IMR-90 (cell line): ENCODE measurements around the gene SEL1L2. TPM values are rescaled to one million over a fixed set of nuclear protein-coding genes. Genes with fewer than 3 reads are reported as not detected.

ENCODE experiments used
- ATAC-seq: fragments of 200-7000 bp; cut with Tn5 transposase; 2 replicates; pipeline ENCODE4 v1.9.1; 2020; ENCODE audit warnings: low read depth, mild to moderate bottlenecking, moderate library complexity
- BruUV-seq: library from RNA; stranded (reverse); fragments of 400-500 nt; replicated peaks from 2 replicates; lab custom pipeline; 2021; lab: Mats Ljungman, UMichigan
- CTCF ChIA-PET: fragments of 300-600 bp; formaldehyde crosslinking; extraction: SDS; loops from one replicate; lab custom pipeline; 2021; ENCODE audit warnings: antibody characterized with exemption; lab: Yijun Ruan, JAX
- POLR2A ChIA-PET: fragments of 300-600 bp; sonication (Branson Sonifier 250); formaldehyde crosslinking; loops from one replicate; lab custom pipeline; 2022; ENCODE audit warnings: antibody characterized with exemption; ENCODE audit not compliant: unreplicated experiment; lab: Charles Lee
- DNase-seq: peaks from one replicate; pipeline ENCODE4 v3.0.0; 2013
- H2AFZ ChIP-seq: replicated peaks from 2 replicates; pipeline ENCODE3; 2013; ENCODE audit warnings: low read length, mild to moderate bottlenecking; ENCODE audit not compliant: poor library complexity
- H2AK5ac ChIP-seq: 2 replicates; pipeline ENCODE4 v1.6.1; 2013; ENCODE audit warnings: low read depth, low read length, inconsistent platforms
- H2AK9ac ChIP-seq: replicated peaks from 2 replicates; pipeline ENCODE3; 2013; ENCODE audit warnings: mild to moderate bottlenecking, low read depth, low read length, moderate library complexity; ENCODE audit not compliant: poor library complexity
- H2BK120ac ChIP-seq: 2 replicates; pipeline ENCODE4 v1.6.1; 2013; ENCODE audit warnings: low read depth, low read length, inconsistent platforms
- H2BK15ac ChIP-seq: 3 replicates; pipeline ENCODE4 v1.6.1; 2013; ENCODE audit warnings: low read depth, low read length, inconsistent platforms
- H2BK20ac ChIP-seq: 2 replicates; pipeline ENCODE4 v1.6.1; 2013; ENCODE audit warnings: low read depth, mild to moderate bottlenecking, inconsistent platforms, low read length, moderate library complexity
- H2BK5ac ChIP-seq: 2 replicates; pipeline ENCODE4 v1.6.1; 2013; ENCODE audit warnings: mild to moderate bottlenecking, low read depth, low read length, inconsistent platforms; ENCODE audit not compliant: poor library complexity, severe bottlenecking
- H3K14ac ChIP-seq: replicated peaks from 2 replicates; pipeline ENCODE4 v1.6.1; 2013; ENCODE audit warnings: low read depth, low read length, inconsistent platforms
- H3K18ac ChIP-seq: 2 replicates; pipeline ENCODE4 v1.6.1; 2013; ENCODE audit warnings: low read depth, low read length, control low read depth
- H3K23ac ChIP-seq: 2 replicates; pipeline ENCODE4 v1.6.1; 2013; ENCODE audit warnings: low read depth, low read length, inconsistent platforms
- H3K27ac ChIP-seq: 2 replicates; pipeline ENCODE4 v1.5.1; 2013; ENCODE audit warnings: mild to moderate bottlenecking, control low read depth, low read length; ENCODE audit not compliant: insufficient read depth
- H3K27me3 ChIP-seq: 2 replicates; pipeline ENCODE4 v1.6.1; 2013; ENCODE audit warnings: low read length; ENCODE audit not compliant: control insufficient read depth, insufficient read depth
- H3K36me3 ChIP-seq: 2 replicates; pipeline ENCODE4 v1.6.1; 2013; ENCODE audit warnings: low read length, mixed read lengths; ENCODE audit not compliant: control insufficient read depth, insufficient read depth
- H3K4ac ChIP-seq: 2 replicates; pipeline ENCODE4 v1.6.1; 2013; ENCODE audit warnings: low read depth, low read length, inconsistent platforms
- H3K4me1 ChIP-seq: 2 replicates; pipeline ENCODE4 v1.6.1; 2013; ENCODE audit warnings: low read length, mixed read lengths; ENCODE audit not compliant: control insufficient read depth, insufficient read depth
- H3K4me2 ChIP-seq: 2 replicates; pipeline ENCODE4 v1.6.1; 2013; ENCODE audit warnings: low read depth, mild to moderate bottlenecking, control low read depth, low read length, moderate library complexity
- H3K4me3 ChIP-seq: 2 replicates; pipeline ENCODE4 v1.5.1; 2013; ENCODE audit warnings: low read depth, mild to moderate bottlenecking, control low read depth, low read length, moderate library complexity; ENCODE audit not compliant: insufficient read depth
- H3K56ac ChIP-seq: 2 replicates; pipeline ENCODE4 v1.6.1; 2013; ENCODE audit warnings: low read length, inconsistent platforms; ENCODE audit not compliant: insufficient read depth; ENCODE audit errors: extremely low read depth
- H3K79me1 ChIP-seq, 2 experiments: 2 replicates each; pipeline ENCODE4 v1.6.1; 2013; ENCODE audit warnings: low read length in 2 of 2, inconsistent platforms in 1 of 2, low read depth in 1 of 2
- H3K9ac ChIP-seq: 2 replicates; pipeline ENCODE4 v1.6.1; 2013; ENCODE audit warnings: low read depth, low read length, control low read depth
- H3K9me1 ChIP-seq: 2 replicates; pipeline ENCODE4 v1.6.1; 2013; ENCODE audit warnings: low read length, inconsistent platforms; ENCODE audit not compliant: insufficient read depth
- H3K9me3 ChIP-seq: 2 replicates; pipeline ENCODE4 v1.6.1; 2013; ENCODE audit warnings: low read length; ENCODE audit not compliant: control insufficient read depth, insufficient read depth
- H4K20me1 ChIP-seq: 2 replicates; pipeline ENCODE4 v1.6.1; 2013; ENCODE audit warnings: low read length, inconsistent platforms; ENCODE audit not compliant: insufficient read depth
- H4K5ac ChIP-seq: 2 replicates; pipeline ENCODE4 v1.6.1; 2013; ENCODE audit warnings: mild to moderate bottlenecking, low read depth, low read length, control low read depth
- H4K8ac ChIP-seq, 2 experiments: 2 replicates each; pipeline ENCODE4 v1.6.1; 2013; ENCODE audit warnings: low read depth in 2 of 2, low read length in 2 of 2, control low read depth in 1 of 2, inconsistent platforms in 1 of 2
- H4K91ac ChIP-seq: 2 replicates; pipeline ENCODE4 v1.6.1; 2013; ENCODE audit warnings: low read depth, low read length, inconsistent platforms; ENCODE audit not compliant: insufficient read depth
- BHLHE40 ChIP-seq: fragments of 150-350 bp; IDR thresholded peaks from 2 replicates; pipeline ENCODE4 v1.6.1; 2016; ENCODE audit warnings: mild to moderate bottlenecking, low read depth, low read length
- CHD1 ChIP-seq: IDR thresholded peaks from 2 replicates; pipeline ENCODE4 v1.6.1; 2012; ENCODE audit warnings: low read depth, low read length, improper control_type of control experiment
- RAD21 ChIP-seq: IDR thresholded peaks from 2 replicates; pipeline ENCODE4 v1.6.1; 2012; ENCODE audit warnings: low read length, improper control_type of control experiment
- RFX5 ChIP-seq: IDR thresholded peaks from 2 replicates; pipeline ENCODE4 v1.8.0; 2012; ENCODE audit warnings: low read depth, mild to moderate bottlenecking, low read length, moderate library complexity
- WGBS, 2 experiments: methylation state at CpG; one replicate each; pipeline versions ENCODE4 v1.1.5 to v1.1.7; 2013; ENCODE audit warnings: missing lambda C conversion rate in 2 of 2; ENCODE audit not compliant: insufficient read length in 1 of 2; ENCODE audit errors: extremely low coverage in 2 of 2; 5-methylcytosine and 5-hydroxymethylcytosine counted together
- dilution Hi-C: fragments of 300-500 bp; cut with HindIII; formaldehyde crosslinking; loops from one replicate; pipeline ENCODE4 v1.14.3; 2018; ENCODE audit warnings: low sequenced_read_pairs; ENCODE audit not compliant: unreplicated experiment
- in situ Hi-C: fragments of 300-500 bp; cut with MboI; formaldehyde crosslinking; loops from 3 replicates; pipeline ENCODE4 v1.14.3; 2019; ENCODE audit warnings: low sequenced_read_pairs, inconsistent platforms, mixed read lengths
- intact Hi-C: fragments of 100-400 bp; cut with micrococcal nuclease; formaldehyde crosslinking; loops from 2 replicates; pipeline ENCODE4 v1.10.0; 2022
- polyA plus RNA-seq, 3 experiments: library from polyadenylated mRNA; depleted of rRNA; stranded (reverse); fragments of >200 nt; gene quantifications; 2 replicates each; pipeline ENCODE4 v1.2.3, GENCODE V29; 2012; ENCODE audit warnings: low replicate concordance in 1 of 3
- total RNA-seq: library from RNA; depleted of rRNA; stranded (reverse); fragments of >200 nt; gene quantifications from 2 replicates; pipeline ENCODE4 v1.2.3, GENCODE V29; 2012
- TF ChIP-seq, protein P1 (sequence below): fragments of 150-350 bp; IDR thresholded peaks from 2 replicates; pipeline ENCODE4 v1.6.1; 2017; ENCODE audit warnings: mild to moderate bottlenecking, antibody characterized with exemption, low read length, low read depth
- TF ChIP-seq, protein P2 (sequence below): conservative IDR thresholded peaks from 2 replicates; pipeline ENCODE4 v1.5.1; 2012; ENCODE audit warnings: mild to moderate bottlenecking, low read depth, low read length, improper control_type of control experiment

The SEL1L2 gene
- total and polyA plus RNA-seq, 2 of the 4 experiments (the other 2 are of a cell fraction): not detected

DNA sequence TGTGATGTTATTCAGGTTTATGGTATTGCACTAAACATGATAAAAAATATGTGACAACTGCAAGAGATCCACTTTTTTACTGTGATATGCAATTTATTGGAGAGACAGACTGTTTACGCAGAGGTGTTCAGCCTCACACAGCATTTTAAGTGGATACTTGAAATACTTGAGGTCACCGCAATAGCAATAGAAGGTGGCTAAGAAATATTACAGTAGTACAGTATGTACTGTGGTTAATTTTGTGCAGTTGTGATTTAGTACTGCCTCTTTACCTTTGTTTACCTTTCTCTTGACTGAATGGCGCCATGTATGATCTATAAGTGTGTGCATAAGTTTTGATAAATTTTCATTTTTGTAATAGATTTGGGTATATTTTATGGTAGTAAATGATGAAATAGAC lies 22.3 kb upstream of the SEL1L2 start:
- no peak for ATAC-seq

More for the DNA sequence above, 22.3 kb upstream of the SEL1L2 start:
- H3K4ac ChIP-seq: no peak overlapping the region
- no peak overlapping the region for H4K5ac ChIP-seq
- no peak overlapping the region for H4K91ac ChIP-seq
- H2BK120ac ChIP-seq: no peak overlapping the region
- H3K36me3 ChIP-seq: no peaks in the 10 kb centered on the region
- H3K9ac ChIP-seq: no peak overlapping the region
- no peak overlapping the region for H2AK5ac ChIP-seq
- no peak overlapping the region for H3K23ac ChIP-seq
- no peak overlapping the region for H2BK15ac ChIP-seq
- BruUV-seq: no TSS peak
- dilution Hi-C loops (no loop called here), intact Hi-C loops (no loop called here), in situ Hi-C loops (no loop called here)
- TF ChIP-seq BHLHE40 (no peak), RAD21 (no peak), RFX5 (no peak), CHD1 (no peak)
- TF ChIP-seq, protein P1, sequence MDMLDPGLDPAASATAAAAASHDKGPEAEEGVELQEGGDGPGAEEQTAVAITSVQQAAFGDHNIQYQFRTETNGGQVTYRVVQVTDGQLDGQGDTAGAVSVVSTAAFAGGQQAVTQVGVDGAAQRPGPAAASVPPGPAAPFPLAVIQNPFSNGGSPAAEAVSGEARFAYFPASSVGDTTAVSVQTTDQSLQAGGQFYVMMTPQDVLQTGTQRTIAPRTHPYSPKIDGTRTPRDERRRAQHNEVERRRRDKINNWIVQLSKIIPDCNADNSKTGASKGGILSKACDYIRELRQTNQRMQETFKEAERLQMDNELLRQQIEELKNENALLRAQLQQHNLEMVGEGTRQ: no peak
- TF ChIP-seq, protein P2, sequence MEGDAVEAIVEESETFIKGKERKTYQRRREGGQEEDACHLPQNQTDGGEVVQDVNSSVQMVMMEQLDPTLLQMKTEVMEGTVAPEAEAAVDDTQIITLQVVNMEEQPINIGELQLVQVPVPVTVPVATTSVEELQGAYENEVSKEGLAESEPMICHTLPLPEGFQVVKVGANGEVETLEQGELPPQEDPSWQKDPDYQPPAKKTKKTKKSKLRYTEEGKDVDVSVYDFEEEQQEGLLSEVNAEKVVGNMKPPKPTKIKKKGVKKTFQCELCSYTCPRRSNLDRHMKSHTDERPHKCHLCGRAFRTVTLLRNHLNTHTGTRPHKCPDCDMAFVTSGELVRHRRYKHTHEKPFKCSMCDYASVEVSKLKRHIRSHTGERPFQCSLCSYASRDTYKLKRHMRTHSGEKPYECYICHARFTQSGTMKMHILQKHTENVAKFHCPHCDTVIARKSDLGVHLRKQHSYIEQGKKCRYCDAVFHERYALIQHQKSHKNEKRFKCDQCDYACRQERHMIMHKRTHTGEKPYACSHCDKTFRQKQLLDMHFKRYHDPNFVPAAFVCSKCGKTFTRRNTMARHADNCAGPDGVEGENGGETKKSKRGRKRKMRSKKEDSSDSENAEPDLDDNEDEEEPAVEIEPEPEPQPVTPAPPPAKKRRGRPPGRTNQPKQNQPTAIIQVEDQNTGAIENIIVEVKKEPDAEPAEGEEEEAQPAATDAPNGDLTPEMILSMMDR: no peak
- H2AK9ac ChIP-seq: no peak overlapping the region
- H3K27me3 ChIP-seq: no peaks in the 10 kb centered on the region
- WGBS, 2 experiments: no CpG with 5 or more reads among the region's 3 CpGs
- H3K9me3 ChIP-seq: 0 out of 2 replicates have a peak, but pooled peaks cover 2% of the 10 kb centered on the region
- DNase-seq: no peak
- H2AFZ ChIP-seq: no peak overlapping the region
- no peak overlapping the region for H2BK20ac ChIP-seq
- no peak overlapping the region for H3K14ac ChIP-seq
- no peaks in the 10 kb centered on the region for H4K20me1 ChIP-seq
- no peak overlapping the region for H4K8ac ChIP-seq
- no peak overlapping the region for H2BK5ac ChIP-seq
- no peak overlapping the region for H3K4me3 ChIP-seq
- H3K18ac ChIP-seq: no peak overlapping the region
- H3K4me2 ChIP-seq: no peak overlapping the region
- ChIA-PET POLR2A (no interaction called here), CTCF (no interaction called here)
- no peaks in the 10 kb centered on the region for H3K9me1 ChIP-seq
- H3K79me1 ChIP-seq: no peaks in the 10 kb centered on the region
- no peak overlapping the region for H3K56ac ChIP-seq
- H3K27ac ChIP-seq: no peak overlapping the region
- H3K4me1 ChIP-seq: no peaks in the 10 kb centered on the region
